ENCODE measurements around the gene KIAA0930.
A peak's percentile ranks its signal among the peaks of the same experiment; 100 is the strongest.

Gene KIAA0930

GRCh38 chr22:45172881-45173585, 67.7 kb downstream of the KIAA0930 start:
- DNase-seq (ENCODE audit: low read depth, low spot score): no peak

GRCh38 chr22:45171830-45172229, 68.9 kb downstream of the KIAA0930 start:
- no peak for DNase-seq (ENCODE audit: low read depth, low spot score)

- DNase-seq (ENCODE audit: low read depth, low spot score): no peak
Observed at GRCh38 chr22:45169591-45170466, 70.9 kb downstream of the KIAA0930 start.

GRCh38 chr22:45166932-45167331, 73.8 kb downstream of the KIAA0930 start:
- no peak for DNase-seq (ENCODE audit: low read depth, low spot score)

GRCh38 chr22:45164270-45165088, 76.2 kb downstream of the KIAA0930 start:
- no peak for DNase-seq (ENCODE audit: low read depth, low spot score)

GRCh38 chr22:45163451-45164269, 77.0 kb downstream of the KIAA0930 start, which contains the start of gene NUP50:
Gene NUP50, plus strand, starts transcription at chr22:45163925. Its CDS starts 4,253 bp downstream, at chr22:45168178.
- DNase-seq (ENCODE audit: low read depth, low spot score): peak; percentile 92

GRCh38 chr22:45163099-45163450, 77.6 kb downstream of the KIAA0930 start:
- no peak for DNase-seq (ENCODE audit: low read depth, low spot score)

- DNase-seq (ENCODE audit: low read depth, low spot score): no peak
Observed at GRCh38 chr22:45162531-45162930, 78.2 kb downstream of the KIAA0930 start.

GRCh38 chr22:45159652-45160462, 80.8 kb downstream of the KIAA0930 start:
- no peak for DNase-seq (ENCODE audit: low read depth, low spot score)

GRCh38 chr22:45157907-45158306, 82.8 kb downstream of the KIAA0930 start:
- no peak for DNase-seq (ENCODE audit: low read depth, low spot score)

- no peak for DNase-seq (ENCODE audit: low read depth, low spot score)
Observed at GRCh38 chr22:45155050-45155840, 85.4 kb downstream of the KIAA0930 start.

- DNase-seq (ENCODE audit: low read depth, low spot score): no peak
Observed at GRCh38 chr22:45154383-45154782, 86.3 kb downstream of the KIAA0930 start.

GRCh38 chr22:45151503-45151902, 89.2 kb downstream of the KIAA0930 start:
- no peak for DNase-seq (ENCODE audit: low read depth, low spot score)

- DNase-seq (ENCODE audit: low read depth, low spot score): no peak
Observed at GRCh38 chr22:45150139-45150538, 90.6 kb downstream of the KIAA0930 start.

GRCh38 chr22:45149671-45150070, 91.0 kb downstream of the KIAA0930 start:
- DNase-seq (ENCODE audit: low read depth, low spot score): no peak

GRCh38 chr22:45144916-45145315, 95.8 kb downstream of the KIAA0930 start:
- no peak for DNase-seq (ENCODE audit: low read depth, low spot score)

GRCh38 chr22:45142376-45142775, 98.3 kb downstream of the KIAA0930 start:
- DNase-seq (ENCODE audit: low read depth, low spot score): no peak

Data from brain pericyte (primary cell).